HepG2 (cell line): ENCODE measurements around the gene MIA2.

Source experiments
- DMAP1 ChIP-seq: IDR thresholded peaks from 2 replicates; pipeline ENCODE4 v1.6.1; 2016
- ERF ChIP-seq: IDR thresholded peaks from 2 replicates; pipeline ENCODE4 v1.6.1; 2018; ENCODE audit warnings: missing biosample characterization, missing genetic modification reagents
- IRF2 ChIP-seq: IDR thresholded peaks from 2 replicates; pipeline ENCODE4 v1.6.1; 2018; ENCODE audit warnings: missing genetic modification reagents, missing compliant biosample characterization
- KDM6A ChIP-seq: IDR thresholded peaks from 2 replicates; pipeline ENCODE4 v1.6.1; 2016; ENCODE audit warnings: low read depth
- MTA3 ChIP-seq: sonication (generic); formaldehyde crosslinking; IDR thresholded peaks from 2 replicates; pipeline ENCODE4 v1.4.0; 2020; ENCODE audit warnings: missing genetic modification reagents
- POLR2A ChIP-seq, 2 experiments: IDR thresholded peaks; 2 replicates each; pipeline ENCODE4 v1.6.1; 2011; ENCODE audit warnings: low read depth in 2 of 2, low read length in 2 of 2, mild to moderate bottlenecking in 1 of 2, moderate library complexity in 1 of 2; ENCODE audit not compliant: insufficient read depth in 1 of 2
- TCF7L2 ChIP-seq: IDR thresholded peaks from 2 replicates; pipeline ENCODE4 v1.6.1; 2011; ENCODE audit warnings: mild to moderate bottlenecking, low read depth, low read length, moderate library complexity
- YY1 ChIP-seq: IDR thresholded peaks from 2 replicates; pipeline ENCODE4 v1.6.1; 2011; ENCODE audit warnings: low read length, low read depth, moderate library complexity, mild to moderate bottlenecking; ENCODE audit not compliant: insufficient read depth, insufficient replicate concordance
- TF ChIP-seq, protein P1 (sequence below): sonication (generic); formaldehyde crosslinking; IDR thresholded peaks from 2 replicates; pipeline ENCODE4 v1.5.1; 2020; ENCODE audit warnings: mild to moderate bottlenecking, missing genetic modification reagents, moderate library complexity
- TF ChIP-seq, protein P2 (sequence below): sonication (generic); formaldehyde crosslinking; IDR thresholded peaks from 2 replicates; pipeline ENCODE4 v1.4.0; 2020; ENCODE audit warnings: missing genetic modification reagents
- TF ChIP-seq, protein P3 (sequence below): sonication (generic); formaldehyde crosslinking; IDR thresholded peaks from 2 replicates; pipeline ENCODE4 v1.5.0; 2020; ENCODE audit warnings: mild to moderate bottlenecking, missing genetic modification reagents, moderate library complexity
- TF ChIP-seq, protein P4 (sequence below): sonication (generic); formaldehyde crosslinking; IDR thresholded peaks from 2 replicates; pipeline ENCODE4 v1.5.1; 2020; ENCODE audit warnings: mild to moderate bottlenecking, missing genetic modification reagents, borderline replicate concordance
- TF ChIP-seq, protein P5 (sequence below): sonication (generic); formaldehyde crosslinking; IDR thresholded peaks from 2 replicates; pipeline ENCODE4 v1.8.0; 2022; ENCODE audit warnings: low read depth, missing genetic modification reagents
- TF ChIP-seq, protein P6 (sequence below): IDR thresholded peaks from 2 replicates; pipeline ENCODE4 v1.6.1; 2012; ENCODE audit warnings: inconsistent platforms

DNA sequence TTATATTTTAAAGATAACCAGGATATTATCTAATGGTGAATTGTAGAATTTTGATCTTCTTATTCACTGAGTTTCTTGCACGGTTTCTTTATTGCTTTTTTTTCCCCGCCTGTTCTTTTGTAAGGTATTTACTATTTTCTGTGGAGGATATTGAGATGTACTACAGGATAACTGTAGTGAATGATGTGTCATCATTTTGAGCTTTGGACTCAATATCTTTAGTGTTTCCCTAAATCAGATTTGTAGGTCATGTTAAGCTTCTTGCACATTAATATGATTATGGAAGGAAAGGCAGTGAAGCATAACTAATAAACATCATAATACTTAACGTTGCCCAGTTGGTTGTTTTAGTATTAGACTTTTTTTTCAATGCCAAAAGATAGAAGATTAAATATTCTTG is 117.2 kb downstream of the MIA2 start:
- TF ChIP-seq, protein P1, sequence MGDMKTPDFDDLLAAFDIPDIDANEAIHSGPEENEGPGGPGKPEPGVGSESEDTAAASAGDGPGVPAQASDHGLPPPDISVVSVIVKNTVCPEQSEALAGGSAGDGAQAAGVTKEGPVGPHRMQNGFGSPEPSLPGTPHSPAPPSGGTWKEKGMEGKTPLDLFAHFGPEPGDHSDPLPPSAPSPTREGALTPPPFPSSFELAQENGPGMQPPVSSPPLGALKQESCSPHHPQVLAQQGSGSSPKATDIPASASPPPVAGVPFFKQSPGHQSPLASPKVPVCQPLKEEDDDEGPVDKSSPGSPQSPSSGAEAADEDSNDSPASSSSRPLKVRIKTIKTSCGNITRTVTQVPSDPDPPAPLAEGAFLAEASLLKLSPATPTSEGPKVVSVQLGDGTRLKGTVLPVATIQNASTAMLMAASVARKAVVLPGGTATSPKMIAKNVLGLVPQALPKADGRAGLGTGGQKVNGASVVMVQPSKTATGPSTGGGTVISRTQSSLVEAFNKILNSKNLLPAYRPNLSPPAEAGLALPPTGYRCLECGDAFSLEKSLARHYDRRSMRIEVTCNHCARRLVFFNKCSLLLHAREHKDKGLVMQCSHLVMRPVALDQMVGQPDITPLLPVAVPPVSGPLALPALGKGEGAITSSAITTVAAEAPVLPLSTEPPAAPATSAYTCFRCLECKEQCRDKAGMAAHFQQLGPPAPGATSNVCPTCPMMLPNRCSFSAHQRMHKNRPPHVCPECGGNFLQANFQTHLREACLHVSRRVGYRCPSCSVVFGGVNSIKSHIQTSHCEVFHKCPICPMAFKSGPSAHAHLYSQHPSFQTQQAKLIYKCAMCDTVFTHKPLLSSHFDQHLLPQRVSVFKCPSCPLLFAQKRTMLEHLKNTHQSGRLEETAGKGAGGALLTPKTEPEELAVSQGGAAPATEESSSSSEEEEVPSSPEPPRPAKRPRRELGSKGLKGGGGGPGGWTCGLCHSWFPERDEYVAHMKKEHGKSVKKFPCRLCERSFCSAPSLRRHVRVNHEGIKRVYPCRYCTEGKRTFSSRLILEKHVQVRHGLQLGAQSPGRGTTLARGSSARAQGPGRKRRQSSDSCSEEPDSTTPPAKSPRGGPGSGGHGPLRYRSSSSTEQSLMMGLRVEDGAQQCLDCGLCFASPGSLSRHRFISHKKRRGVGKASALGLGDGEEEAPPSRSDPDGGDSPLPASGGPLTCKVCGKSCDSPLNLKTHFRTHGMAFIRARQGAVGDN = no peak
- TF ChIP-seq, protein P2, sequence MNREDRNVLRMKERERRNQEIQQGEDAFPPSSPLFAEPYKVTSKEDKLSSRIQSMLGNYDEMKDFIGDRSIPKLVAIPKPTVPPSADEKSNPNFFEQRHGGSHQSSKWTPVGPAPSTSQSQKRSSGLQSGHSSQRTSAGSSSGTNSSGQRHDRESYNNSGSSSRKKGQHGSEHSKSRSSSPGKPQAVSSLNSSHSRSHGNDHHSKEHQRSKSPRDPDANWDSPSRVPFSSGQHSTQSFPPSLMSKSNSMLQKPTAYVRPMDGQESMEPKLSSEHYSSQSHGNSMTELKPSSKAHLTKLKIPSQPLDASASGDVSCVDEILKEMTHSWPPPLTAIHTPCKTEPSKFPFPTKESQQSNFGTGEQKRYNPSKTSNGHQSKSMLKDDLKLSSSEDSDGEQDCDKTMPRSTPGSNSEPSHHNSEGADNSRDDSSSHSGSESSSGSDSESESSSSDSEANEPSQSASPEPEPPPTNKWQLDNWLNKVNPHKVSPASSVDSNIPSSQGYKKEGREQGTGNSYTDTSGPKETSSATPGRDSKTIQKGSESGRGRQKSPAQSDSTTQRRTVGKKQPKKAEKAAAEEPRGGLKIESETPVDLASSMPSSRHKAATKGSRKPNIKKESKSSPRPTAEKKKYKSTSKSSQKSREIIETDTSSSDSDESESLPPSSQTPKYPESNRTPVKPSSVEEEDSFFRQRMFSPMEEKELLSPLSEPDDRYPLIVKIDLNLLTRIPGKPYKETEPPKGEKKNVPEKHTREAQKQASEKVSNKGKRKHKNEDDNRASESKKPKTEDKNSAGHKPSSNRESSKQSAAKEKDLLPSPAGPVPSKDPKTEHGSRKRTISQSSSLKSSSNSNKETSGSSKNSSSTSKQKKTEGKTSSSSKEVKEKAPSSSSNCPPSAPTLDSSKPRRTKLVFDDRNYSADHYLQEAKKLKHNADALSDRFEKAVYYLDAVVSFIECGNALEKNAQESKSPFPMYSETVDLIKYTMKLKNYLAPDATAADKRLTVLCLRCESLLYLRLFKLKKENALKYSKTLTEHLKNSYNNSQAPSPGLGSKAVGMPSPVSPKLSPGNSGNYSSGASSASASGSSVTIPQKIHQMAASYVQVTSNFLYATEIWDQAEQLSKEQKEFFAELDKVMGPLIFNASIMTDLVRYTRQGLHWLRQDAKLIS (CRISPR knock-in tag) = no peak
- TF ChIP-seq YY1 (no peak), TCF7L2 (no peak), MTA3 (CRISPR knock-in tag) (no peak), POLR2A (IDR thresholded peaks at IDR 0.05; ENCODE audit: insufficient read depth in 1 of 2, low read depth in 2 of 2, low read length in 2 of 2) (no peak), ERF (no peak), DMAP1 (CRISPR knock-in tag) (no peak), KDM6A (CRISPR knock-in tag) (no peak), IRF2 (no peak)
- TF ChIP-seq, protein P3, sequence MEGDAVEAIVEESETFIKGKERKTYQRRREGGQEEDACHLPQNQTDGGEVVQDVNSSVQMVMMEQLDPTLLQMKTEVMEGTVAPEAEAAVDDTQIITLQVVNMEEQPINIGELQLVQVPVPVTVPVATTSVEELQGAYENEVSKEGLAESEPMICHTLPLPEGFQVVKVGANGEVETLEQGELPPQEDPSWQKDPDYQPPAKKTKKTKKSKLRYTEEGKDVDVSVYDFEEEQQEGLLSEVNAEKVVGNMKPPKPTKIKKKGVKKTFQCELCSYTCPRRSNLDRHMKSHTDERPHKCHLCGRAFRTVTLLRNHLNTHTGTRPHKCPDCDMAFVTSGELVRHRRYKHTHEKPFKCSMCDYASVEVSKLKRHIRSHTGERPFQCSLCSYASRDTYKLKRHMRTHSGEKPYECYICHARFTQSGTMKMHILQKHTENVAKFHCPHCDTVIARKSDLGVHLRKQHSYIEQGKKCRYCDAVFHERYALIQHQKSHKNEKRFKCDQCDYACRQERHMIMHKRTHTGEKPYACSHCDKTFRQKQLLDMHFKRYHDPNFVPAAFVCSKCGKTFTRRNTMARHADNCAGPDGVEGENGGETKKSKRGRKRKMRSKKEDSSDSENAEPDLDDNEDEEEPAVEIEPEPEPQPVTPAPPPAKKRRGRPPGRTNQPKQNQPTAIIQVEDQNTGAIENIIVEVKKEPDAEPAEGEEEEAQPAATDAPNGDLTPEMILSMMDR (CRISPR knock-in tag) = no peak
- TF ChIP-seq, protein P4, sequence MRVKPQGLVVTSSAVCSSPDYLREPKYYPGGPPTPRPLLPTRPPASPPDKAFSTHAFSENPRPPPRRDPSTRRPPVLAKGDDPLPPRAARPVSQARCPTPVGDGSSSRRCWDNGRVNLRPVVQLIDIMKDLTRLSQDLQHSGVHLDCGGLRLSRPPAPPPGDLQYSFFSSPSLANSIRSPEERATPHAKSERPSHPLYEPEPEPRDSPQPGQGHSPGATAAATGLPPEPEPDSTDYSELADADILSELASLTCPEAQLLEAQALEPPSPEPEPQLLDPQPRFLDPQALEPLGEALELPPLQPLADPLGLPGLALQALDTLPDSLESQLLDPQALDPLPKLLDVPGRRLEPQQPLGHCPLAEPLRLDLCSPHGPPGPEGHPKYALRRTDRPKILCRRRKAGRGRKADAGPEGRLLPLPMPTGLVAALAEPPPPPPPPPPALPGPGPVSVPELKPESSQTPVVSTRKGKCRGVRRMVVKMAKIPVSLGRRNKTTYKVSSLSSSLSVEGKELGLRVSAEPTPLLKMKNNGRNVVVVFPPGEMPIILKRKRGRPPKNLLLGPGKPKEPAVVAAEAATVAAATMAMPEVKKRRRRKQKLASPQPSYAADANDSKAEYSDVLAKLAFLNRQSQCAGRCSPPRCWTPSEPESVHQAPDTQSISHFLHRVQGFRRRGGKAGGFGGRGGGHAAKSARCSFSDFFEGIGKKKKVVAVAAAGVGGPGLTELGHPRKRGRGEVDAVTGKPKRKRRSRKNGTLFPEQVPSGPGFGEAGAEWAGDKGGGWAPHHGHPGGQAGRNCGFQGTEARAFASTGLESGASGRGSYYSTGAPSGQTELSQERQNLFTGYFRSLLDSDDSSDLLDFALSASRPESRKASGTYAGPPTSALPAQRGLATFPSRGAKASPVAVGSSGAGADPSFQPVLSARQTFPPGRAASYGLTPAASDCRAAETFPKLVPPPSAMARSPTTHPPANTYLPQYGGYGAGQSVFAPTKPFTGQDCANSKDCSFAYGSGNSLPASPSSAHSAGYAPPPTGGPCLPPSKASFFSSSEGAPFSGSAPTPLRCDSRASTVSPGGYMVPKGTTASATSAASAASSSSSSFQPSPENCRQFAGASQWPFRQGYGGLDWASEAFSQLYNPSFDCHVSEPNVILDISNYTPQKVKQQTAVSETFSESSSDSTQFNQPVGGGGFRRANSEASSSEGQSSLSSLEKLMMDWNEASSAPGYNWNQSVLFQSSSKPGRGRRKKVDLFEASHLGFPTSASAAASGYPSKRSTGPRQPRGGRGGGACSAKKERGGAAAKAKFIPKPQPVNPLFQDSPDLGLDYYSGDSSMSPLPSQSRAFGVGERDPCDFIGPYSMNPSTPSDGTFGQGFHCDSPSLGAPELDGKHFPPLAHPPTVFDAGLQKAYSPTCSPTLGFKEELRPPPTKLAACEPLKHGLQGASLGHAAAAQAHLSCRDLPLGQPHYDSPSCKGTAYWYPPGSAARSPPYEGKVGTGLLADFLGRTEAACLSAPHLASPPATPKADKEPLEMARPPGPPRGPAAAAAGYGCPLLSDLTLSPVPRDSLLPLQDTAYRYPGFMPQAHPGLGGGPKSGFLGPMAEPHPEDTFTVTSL (CRISPR knock-in tag) = no peak
- TF ChIP-seq, protein P5, sequence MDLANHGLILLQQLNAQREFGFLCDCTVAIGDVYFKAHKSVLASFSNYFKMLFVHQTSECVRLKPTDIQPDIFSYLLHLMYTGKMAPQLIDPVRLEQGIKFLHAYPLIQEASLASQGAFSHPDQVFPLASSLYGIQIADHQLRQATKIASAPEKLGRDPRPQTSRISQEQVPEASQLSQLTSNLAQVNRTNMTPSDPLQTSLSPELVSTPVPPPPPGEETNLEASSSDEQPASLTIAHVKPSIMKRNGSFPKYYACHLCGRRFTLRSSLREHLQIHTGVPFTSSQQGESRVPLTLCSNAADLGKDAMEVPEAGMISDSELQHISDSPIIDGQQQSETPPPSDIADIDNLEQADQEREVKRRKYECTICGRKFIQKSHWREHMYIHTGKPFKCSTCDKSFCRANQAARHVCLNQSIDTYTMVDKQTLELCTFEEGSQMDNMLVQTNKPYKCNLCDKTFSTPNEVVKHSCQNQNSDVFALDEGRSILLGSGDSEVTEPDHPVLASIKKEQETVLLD (CRISPR knock-in tag) = no peak
- TF ChIP-seq, protein P6, sequence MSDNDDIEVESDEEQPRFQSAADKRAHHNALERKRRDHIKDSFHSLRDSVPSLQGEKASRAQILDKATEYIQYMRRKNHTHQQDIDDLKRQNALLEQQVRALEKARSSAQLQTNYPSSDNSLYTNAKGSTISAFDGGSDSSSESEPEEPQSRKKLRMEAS = no peak
